UCSD-AML1 (cell line): Measurements from ENCODE around the gene GAREM2.
"Not testable (repeated sequence)": the region's sequence is repeated elsewhere in the genome, so short reads cannot be mapped to it uniquely, and the experiment has no call there.

Experiments used
- DNase-seq: peaks from one replicate; lab custom pipeline; 2025; ENCODE audit not compliant: unreplicated experiment; lab: John Stamatoyannopoulos, UW

Gene GAREM2

GRCh38 chr2:26172871-26173775 is at the start of gene GAREM2:
Gene GAREM2, plus strand, starts transcription at chr2:26173088. Its CDS starts 133 bp downstream, at chr2:26173221.
- DNase-seq, result no peak

DNA sequence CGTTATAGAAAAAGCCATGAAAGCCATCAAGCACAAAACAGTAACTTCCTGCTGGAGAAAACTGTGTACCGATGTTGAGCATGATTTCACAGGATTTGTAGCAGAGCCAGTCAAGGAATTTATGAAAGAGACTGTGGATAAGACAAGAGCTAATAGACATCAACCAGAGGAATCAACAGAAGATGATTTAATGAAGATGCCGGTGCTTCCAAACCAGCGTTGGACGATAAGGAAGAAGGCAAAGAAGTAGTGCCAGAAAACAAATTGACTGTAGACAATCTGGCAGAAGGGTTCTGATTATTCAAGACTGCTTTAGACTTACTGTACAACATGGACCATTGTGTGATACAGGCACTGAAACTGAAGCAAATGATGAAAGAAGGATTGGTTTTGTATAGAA is 49.5 kb upstream of the GAREM2 start:
- no peak for DNase-seq

DNA sequence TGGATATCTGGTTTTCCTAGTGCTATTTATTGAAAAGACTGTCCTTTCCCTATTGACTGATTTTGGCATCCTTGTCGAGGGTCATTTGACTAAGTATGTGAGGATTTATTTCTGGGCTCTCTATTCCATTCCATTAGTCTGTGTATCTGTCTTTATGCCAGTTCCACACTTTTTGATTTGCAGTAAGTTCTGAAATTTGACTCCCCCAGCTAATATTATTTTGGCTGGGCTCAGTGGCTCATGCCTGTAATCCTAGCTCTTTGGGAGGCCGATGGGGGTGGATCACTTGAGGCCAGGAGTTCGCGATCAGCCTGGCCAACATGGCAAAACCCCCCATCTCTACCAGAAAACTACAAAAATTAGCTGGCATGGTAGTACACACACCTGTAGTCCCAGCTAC is 46.8 kb upstream of the GAREM2 start:
- no peak for DNase-seq

DNA sequence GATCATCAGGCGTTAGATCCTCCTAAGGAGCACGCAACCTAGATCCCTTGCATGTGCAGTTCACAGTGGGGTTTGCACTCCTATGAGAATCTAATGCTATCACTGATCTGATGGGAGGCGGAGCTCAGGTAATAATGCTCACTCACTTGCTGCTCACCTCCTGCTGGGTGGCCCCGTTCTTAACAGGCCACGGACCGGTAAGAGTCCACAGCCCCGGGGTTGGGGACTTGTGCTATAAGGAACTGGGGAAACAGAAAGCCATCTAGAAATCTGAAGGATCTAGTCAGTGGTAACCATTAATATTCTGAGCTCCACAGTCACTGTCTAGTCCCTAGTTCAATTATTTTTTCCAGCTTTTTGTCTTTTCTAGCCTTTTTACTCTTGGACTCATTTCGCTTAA is 44.7 kb upstream of the GAREM2 start:
- no peak for DNase-seq

- no peak for DNase-seq
Observed at GRCh38 chr2:26130763-26131162, 42.1 kb upstream of the GAREM2 start.

GRCh38 chr2:26136451-26136850 is 36.4 kb upstream of the GAREM2 start:
- DNase-seq, result no peak

DNA sequence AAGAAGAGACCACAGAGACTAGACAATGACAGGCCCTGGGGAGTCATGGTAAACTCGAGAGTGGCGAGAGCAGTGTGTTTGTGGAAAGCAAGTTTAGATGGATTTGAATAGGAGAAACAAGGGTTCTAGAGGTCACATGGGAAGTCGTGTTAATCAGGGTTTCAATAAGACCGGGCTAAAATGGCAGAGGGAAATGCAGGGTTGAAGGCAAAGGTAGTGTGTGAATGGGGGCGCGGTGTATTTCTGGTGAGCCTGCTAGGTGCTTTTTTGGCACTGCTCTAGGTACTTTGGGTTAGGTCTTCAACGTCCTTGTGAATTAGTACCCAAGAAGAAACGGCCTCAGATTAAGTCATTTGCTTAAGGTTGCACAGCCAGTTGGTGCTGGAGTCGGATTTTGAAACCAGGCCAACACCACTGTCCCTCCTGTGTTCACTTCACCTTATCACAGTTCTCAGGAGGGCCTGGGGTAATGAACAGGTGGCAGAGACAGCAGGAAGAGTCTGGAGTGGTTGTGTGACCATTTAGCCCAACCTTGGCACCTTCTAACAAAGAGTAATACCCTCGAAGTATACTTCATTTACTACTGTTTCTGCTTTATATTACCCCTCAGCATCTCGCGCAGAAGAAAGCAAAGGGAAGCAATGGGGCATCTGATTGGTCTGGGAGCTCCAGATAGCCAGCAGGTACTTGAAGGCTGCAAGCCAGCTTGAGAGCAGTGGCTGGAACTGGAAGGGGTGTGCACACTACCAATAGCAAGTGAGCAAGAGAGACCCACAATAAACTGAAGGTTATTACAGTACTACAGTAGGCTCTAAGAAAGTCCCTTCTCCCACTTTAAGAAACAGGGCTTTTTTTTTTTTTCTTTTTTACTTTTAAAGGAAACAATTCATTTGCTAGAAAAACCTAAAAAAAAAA is 33.4 kb upstream of the GAREM2 start:
- no peak for DNase-seq

- DNase-seq, result no peak
Observed at GRCh38 chr2:26141145-26141769, 31.6 kb upstream of the GAREM2 start.

DNA sequence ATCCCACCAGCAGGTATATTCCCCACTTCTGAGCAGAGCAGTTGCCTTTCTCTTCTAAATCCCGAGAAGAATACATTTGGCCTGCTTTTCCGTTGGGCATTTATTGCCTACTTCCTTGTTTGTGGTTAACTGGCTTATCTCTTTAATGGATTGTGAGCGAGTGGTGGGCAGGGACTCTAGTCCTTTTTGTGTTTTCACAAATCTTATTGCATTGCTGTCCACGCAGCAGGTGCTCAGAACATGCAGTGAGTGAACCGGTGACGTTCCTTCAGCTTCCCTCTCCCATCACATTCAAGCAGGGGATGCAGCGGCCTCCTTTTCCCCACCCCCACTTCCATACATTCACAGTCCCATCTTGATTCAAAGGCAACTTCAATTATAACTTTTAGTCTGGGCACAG is 28.9 kb upstream of the GAREM2 start:
- DNase-seq, result no peak

- peak; percentile 60 for DNase-seq
Observed at GRCh38 chr2:26144953-26145680, 27.8 kb upstream of the GAREM2 start.

DNA sequence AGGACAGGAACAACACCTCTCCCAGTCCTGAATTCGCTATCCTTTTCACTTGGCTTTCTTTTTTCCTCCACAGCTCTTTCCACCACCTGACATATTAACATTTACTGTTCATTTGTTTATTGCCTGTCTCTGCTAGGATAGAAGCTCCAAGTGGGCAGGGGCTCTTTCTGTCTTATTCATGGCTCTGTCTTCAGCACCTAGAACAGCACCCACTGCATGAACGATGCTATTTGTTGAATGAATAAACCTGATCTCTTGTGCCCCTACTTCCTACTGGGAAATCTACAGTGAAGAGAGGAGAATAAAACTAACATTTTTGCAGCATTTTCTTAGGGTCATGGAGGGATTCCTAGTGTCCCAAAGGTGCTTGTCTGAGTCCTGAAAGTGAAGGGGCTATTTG is 24.4 kb upstream of the GAREM2 start:
- no peak for DNase-seq

DNA sequence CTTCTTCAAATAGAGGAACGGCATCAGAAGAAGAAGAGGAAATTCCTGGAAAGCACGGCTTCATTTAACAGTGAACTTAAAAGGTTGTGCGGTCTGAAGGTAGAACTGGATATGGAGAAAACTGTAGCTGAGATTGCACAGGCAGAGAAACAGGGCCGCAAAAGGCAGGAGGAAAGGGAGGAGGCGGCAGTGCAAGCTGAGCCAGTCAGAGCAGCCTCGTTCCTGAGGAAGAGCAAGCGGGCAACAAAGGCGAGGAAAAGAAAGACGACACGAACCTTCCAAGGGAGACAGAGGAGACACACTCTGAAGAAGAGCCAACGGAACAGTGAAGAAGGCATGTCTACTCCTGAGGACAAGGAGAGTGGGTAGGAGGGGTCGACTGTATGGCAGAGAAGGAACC is 22.6 kb upstream of the GAREM2 start:
- no peak for DNase-seq

- DNase-seq, result no peak
Observed at GRCh38 chr2:26157580-26157979, 15.3 kb upstream of the GAREM2 start.

DNA sequence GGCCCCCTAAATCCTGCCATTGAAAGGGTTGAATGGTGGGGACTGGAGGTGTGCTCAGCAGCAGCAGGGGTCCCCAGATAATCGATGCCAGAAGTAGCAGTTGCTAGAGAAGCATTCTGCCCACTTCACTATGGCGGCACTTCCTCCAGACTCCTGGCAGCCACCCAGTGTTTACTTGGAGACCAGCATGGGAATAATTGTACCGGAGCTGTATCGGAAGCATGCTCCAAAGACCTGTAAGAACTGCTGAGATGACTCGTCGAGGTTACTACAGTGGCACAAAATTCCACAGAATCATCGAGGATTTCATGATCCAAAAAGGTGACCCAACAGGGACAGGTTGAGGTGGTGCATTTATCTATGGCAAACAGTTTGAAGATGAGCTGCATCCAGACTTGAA is 11.0 kb upstream of the GAREM2 start:
- no peak for DNase-seq

DNA sequence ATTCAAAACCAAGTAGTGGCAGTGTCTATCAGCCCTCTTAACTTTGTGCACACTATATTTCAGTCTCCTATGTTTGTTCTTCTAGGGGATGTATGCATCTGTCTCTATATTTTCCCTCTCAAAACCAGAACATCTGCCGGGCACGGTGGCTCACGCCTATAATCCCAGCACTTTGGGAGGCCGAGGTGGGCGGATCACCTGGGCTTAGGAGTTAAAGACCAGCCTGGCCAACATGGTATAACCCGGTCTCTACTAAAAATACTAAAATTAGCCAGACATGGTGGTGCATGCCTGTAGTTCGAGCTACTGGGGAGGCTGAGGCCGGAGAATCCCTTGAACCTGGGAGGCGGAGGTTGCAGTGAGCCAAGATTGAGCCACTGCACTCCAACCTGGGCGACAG is 9.9 kb upstream of the GAREM2 start:
- no peak for DNase-seq

DNA sequence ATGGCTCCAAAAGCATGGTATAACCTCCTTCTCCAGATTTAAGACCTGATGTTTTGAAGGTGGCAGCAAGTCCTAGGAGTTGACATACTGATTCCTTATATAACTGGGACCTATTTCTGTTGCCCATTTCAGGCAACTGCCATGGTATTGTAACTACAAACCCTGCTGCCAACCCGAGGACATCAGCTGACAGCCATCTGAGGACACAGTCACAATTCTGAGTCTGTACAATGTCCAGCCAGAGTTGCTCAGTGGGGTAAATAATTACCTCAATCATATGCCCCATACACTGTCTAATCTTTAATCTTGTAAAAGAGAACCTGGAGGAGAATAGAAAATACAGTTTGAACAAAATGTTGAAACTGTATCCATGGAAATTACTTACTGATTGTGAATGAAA is 8.7 kb upstream of the GAREM2 start:
- no peak for DNase-seq

GRCh38 chr2:26164641-26165211 is 8.2 kb upstream of the GAREM2 start:
- no peak for DNase-seq

DNA sequence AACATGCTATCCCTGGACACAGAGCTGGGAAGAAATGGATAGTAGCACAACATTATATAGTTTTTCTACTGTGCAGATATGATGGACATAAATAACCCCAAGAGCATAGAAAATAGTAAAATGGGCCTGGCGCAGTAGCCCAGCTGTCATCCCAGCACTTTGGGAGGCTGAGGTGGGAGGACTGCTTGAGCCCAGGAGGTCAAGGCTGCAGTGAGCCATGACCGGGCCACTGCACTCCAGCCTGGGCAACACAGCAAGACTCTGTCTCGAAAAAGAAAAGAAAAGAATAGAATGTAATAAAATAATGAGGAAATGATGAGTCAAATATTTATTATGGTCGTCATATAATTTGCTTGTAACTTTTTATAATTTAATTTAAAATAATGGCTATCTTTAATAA is 7.5 kb upstream of the GAREM2 start:
- no peak for DNase-seq

GRCh38 chr2:26166541-26166940 is 6.3 kb upstream of the GAREM2 start:
- not testable (repeated sequence) for DNase-seq

DNA sequence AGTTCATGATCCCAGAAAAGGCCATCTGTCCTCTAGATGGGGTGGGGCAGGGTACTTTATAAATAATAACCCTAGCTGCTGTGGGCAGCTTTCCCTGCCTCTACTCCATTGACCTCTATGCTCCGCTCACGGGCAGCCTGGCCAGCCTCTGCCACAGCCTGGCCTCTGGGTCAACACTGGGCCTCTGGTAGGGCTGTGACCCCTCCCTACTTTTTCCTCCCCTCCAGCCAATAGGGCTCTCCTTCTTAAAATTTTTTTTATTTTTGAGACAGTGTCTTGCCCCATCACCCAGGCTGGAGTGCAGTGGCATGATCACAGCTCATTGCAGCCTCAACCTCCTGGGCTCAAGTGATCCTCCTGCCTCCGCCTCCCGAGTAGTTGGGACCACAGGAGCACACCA is 4.1 kb upstream of the GAREM2 start:
- no peak for DNase-seq
